Lower leg skin (tissue), 4 donors: ENCODE results near the gene TRAP1. TPM values are rescaled to one million over a fixed set of nuclear protein-coding genes. Genes with fewer than 3 reads are reported as not detected.

Source experiments
- DNase-seq, 2 donors: peaks; one replicate each; pipeline ENCODE4 v3.0.0-alpha.2; 2019; ENCODE audit warnings: low spot score in 2 of 2
- H3K4me3 ChIP-seq: fragments of 200-600 bp; sonication (generic); 2 replicates; pipeline ENCODE4 v1.5.1; 2017; ENCODE audit warnings: mild to moderate bottlenecking, low read depth; ENCODE audit not compliant: poor library complexity, severe bottlenecking
- CTCF ChIP-seq, 3 donors: fragments of 450-650 bp; IDR thresholded peaks; one replicate each; pipeline ENCODE4 v1.5.1; 2016; ENCODE audit warnings: antibody characterized with exemption in 3 of 3, mild to moderate bottlenecking in 3 of 3, moderate library complexity in 2 of 3
- POLR2A ChIP-seq, 2 donors: fragments of 450-650 bp; IDR thresholded peaks; one replicate each; pipeline ENCODE4 v1.6.1; 2016 to 2017; ENCODE audit warnings: antibody characterized with exemption in 2 of 2, mild to moderate bottlenecking in 1 of 2, moderate library complexity in 1 of 2
- WGBS, 2 donors: methylation state at CpG; one replicate each; pipeline ENCODE4 v1.1.5; 2018; 5-methylcytosine and 5-hydroxymethylcytosine counted together
- intact Hi-C: fragments of 100-400 bp; cut with DNase I; formaldehyde crosslinking; loops from one replicate; pipeline ENCODE4 v1.15.0; 2023; ENCODE audit warnings: low total_unique reads
- total RNA-seq, 4 donors: library from RNA; depleted of rRNA; stranded (reverse); fragments of >200 nt; gene quantifications; one replicate each; pipeline ENCODE4 v1.1.0, GENCODE V29; 2016

TRAP1 gene
- total RNA-seq, 4 donors from 2014 or later: 56.2 to 94.1 (median 67.4) TPM

DNA sequence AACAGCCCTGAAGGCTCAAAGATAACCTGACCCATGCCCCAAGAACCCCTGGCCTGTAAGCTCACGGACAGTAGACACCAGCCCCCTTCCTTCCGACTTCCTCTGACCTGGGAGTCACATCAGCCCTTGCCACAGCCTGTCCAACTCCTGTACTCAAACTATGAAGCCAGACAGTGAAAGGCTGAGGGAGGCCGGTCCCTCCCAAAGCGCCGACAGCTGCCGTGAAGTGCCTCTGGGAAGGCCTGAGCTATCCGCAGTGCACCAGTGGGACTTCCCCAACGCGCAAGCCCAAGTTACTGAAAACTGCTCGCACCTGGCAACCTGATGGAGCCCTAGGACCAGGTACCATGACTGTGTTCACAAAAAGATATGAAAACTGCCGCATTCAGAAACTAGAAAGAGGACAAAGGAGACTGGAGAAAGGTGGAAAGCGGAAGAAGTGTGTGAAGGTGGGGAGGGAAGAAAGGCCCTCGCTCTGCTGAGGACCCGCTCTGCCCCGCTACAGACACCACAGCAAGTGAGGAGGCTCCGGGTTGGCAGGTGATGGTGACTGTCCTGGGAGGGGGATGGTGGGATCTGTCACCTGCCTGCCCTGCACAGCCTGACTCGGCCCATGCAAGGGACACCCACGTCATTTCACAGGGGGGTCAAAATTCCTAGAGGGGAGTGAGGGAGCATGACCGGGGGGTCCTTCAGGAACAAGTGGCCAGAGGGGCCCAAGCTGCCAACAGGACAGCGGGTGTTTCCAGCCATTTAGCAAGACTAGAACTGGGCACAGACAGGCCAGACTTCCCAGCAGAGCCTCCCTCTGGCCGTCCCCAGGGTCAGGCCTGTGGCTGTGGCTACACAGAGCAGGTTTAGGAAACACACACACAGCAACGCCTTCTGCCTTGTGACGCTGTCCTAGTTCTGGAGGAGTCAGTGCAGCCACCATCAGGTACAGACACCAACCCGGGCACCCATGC is 13.1 kb upstream of the TRAP1 start:
- 87 to 92% methylated on average over 23 to 24 of the region's 24 CpGs for WGBS, 2 donors
- intact Hi-C loops: no loop called here
- no peak overlapping the region for H3K4me3 ChIP-seq
- no peak for TF ChIP-seq POLR2A (IDR thresholded peaks at IDR 0.05)
- TF ChIP-seq CTCF (IDR thresholded peaks at IDR 0.05): no peak
- DNase-seq: no peak

DNA sequence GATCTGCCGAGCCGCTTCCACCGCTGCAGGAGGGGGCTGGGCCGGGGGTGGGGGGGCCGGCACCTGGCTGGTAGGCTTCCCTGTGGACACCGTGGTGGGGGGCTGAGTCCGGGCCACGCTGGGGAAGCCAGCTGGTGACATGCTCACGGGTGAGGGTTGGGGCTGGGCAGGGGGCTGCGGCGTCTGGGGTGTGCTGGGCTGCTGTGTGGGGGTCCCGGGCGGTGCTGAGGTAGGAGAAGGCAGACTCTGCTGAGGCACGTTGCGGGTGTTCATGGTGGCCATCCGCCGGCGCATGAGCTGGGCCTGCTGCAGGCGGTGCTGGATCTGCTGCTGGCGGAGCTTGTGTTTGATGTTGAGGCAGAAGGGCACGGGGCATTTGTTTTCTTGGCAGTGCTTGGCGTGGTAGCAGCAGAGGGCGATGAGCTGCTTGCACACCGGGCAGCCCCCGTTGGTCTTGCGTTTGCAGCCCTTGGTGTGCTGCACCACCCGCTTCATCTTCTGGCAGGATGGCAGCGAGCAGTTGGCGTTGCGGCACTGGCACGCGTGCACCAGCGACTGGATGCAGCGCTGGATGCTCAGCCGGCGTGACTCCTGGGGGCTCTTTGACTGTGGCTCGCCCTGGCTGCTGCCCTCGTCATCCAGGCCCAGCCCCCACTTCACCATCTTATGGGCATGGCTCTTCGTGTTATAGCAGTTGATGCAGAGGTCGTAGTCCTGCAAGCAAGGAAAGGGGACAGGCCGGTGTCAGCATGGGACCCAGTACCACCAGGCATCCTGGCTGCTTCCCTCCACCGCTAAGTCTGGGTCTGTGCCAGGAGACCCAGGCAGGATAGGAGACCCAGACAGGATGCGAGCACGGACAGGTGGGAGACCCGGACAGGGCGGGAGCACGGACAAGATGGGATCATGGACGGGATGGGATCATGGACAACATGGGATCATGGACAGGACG is 12.1 kb upstream of the TRAP1 start:
- TF ChIP-seq CTCF (IDR thresholded peaks at IDR 0.05) (no peak), POLR2A (IDR thresholded peaks at IDR 0.05) (no peak)
- DNase-seq: no peak

DNA sequence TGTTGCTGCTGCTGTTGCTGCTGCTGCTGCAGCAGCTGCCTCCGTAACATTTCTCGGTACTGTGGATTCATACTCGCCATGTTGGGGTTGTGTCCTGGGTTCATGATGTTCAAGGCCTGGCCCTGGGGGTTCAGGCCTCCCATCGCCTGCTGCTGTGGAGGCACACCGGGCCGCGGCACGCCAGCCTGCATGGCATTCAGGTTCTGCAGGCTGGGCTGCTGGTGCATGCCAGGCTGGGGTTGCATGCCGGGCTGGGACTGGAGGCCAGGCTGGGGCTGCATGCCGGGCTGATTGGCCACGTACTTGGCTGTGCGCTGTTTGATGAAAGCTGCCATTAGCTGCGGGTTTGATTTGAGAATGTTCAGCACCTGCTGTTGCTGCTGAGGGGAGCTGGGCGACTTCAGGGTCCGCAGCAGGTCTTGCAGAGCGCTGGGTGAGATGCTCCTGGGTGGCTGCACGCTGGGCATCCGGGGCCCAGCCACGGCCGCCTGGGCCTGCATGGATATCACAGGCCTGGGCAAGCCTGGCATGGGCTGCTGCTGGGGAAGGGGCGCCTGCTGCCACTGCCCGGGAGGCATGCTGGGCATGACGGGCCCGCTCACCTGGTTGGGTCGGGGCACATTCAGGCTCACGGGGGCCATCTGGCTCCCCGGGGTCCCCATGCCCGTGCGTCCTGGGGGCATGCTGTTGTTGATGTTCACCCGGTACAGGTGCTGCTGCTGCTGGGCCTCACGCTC is 11.3 kb upstream of the TRAP1 start:
- H3K4me3 ChIP-seq: no peak overlapping the region
- no peak for DNase-seq
- TF ChIP-seq CTCF (IDR thresholded peaks at IDR 0.05) (no peak), POLR2A (IDR thresholded peaks at IDR 0.05) (no peak)
- 91 to 95% methylated on average over 10 to 28 of the region's 31 CpGs for WGBS, 2 donors
- intact Hi-C loops: no loop called here

More for the DNA sequence above, 12.1 kb upstream of the TRAP1 start:
- H3K4me3 ChIP-seq: no peak overlapping the region
- intact Hi-C loops: no loop called here
- WGBS, 2 donors: 91 to 92% methylated on average over 48 of the region's 49 CpGs

DNA sequence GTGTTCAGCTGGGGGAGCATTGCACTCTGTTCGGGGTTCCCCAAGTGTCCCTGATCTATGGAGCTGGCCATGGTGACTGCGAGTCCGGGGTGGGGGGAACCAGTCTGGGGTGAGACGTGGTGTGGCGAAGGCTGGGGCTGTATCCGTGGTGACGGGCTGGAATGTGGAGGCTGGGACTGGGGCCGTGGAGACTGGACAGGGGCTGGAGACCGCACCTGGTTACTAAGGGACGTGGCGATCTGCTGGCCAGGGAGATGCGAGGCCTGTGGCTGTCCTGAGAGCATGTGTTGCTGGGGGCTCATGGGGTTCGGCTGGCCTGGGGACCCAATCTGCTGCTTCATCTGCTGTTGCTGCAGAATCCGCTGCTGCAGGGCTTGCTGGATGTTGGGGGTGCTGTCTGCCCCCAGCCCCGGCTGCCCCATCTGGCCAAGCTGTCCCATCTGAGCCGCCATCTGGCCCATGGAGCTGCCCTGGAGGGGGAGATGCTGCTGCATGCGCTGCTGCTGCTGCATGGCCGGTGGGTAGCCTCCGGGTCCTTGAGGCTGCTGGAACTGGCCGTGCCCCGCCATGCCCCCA is 10.6 kb upstream of the TRAP1 start:
- 88 to 92% methylated on average over 16 to 20 of the region's 21 CpGs for WGBS, 2 donors
- no peak for TF ChIP-seq CTCF (IDR thresholded peaks at IDR 0.05)
- no peak for TF ChIP-seq POLR2A (IDR thresholded peaks at IDR 0.05)
- no peak for DNase-seq
- intact Hi-C loops: no loop called here
- H3K4me3 ChIP-seq: no peak overlapping the region
